OCI-LY3 (cell line): Measurements from ENCODE around the gene SFXN3.

ENCODE experiments used
- H2AFZ ChIP-seq: fragments of 200-600, 300-600 bp; shearing (Covaris generic); 2 replicates; pipeline ENCODE4 v1.6.0; 2014; ENCODE audit warnings: antibody characterized with exemption, low read depth, low read length
- H3K27ac ChIP-seq: fragments of 200-600, 300-600 bp; sonication (generic); 2 replicates; pipeline ENCODE4 v1.5.1; 2014; ENCODE audit warnings: mild to moderate bottlenecking, low read length, moderate library complexity, mixed read lengths
- H3K27me3 ChIP-seq: fragments of 200-600, 300-600 bp; sonication (generic); 2 replicates; pipeline ENCODE4 v1.6.1; 2014; ENCODE audit warnings: low read depth, low read length, mixed read lengths
- H3K36me3 ChIP-seq: fragments of 200-600, 300-600 bp; sonication (generic); replicated peaks from 2 replicates; pipeline ENCODE3; 2014; ENCODE audit warnings: low read depth, low read length, mixed read lengths
- H3K4me1 ChIP-seq: fragments of 300-600, 200-600 bp; sonication (generic); 2 replicates; pipeline ENCODE4 v1.6.1; 2014; ENCODE audit warnings: low read length, mixed read lengths
- H3K4me2 ChIP-seq: fragments of 200-600, 300-600 bp; sonication (generic); 2 replicates; pipeline ENCODE4 v1.6.1; 2014; ENCODE audit warnings: low read length, mixed read lengths
- H3K4me3 ChIP-seq: fragments of 300-600, 200-600 bp; sonication (generic); 2 replicates; pipeline ENCODE4 v1.5.1; 2014; ENCODE audit warnings: antibody characterized with exemption, mild to moderate bottlenecking, low read length, moderate library complexity
- H3K79me2 ChIP-seq: fragments of 300-600, 200-600 bp; shearing (Covaris generic); 2 replicates; pipeline ENCODE4 v1.6.1; 2014; ENCODE audit warnings: mild to moderate bottlenecking, low read length, mixed read lengths
- H3K9ac ChIP-seq: fragments of 300-600, 200-600 bp; shearing (Covaris generic); 2 replicates; pipeline ENCODE4 v1.6.0; 2014; ENCODE audit warnings: mild to moderate bottlenecking, low read length, moderate library complexity
- H3K9me3 ChIP-seq: fragments of 200-600, 300-600 bp; shearing (Covaris generic); 2 replicates; pipeline ENCODE4 v1.6.1; 2014; ENCODE audit warnings: low read length, mixed read lengths; ENCODE audit not compliant: insufficient read depth
- H4K20me1 ChIP-seq: fragments of 200-600, 300-600 bp; sonication (generic); 2 replicates; pipeline ENCODE4 v1.6.1; 2016; ENCODE audit warnings: low read length, mixed read lengths; ENCODE audit not compliant: insufficient read depth
- CTCF ChIP-seq: fragments of 200-600, 300-600 bp; sonication (generic); IDR thresholded peaks from 2 replicates; pipeline ENCODE4 v1.5.1; 2014; ENCODE audit warnings: antibody characterized with exemption, low read length, low read depth
- EZH2phosphoT487 ChIP-seq: fragments of 200-600 bp; shearing (Covaris generic); IDR thresholded peaks from 2 replicates; pipeline ENCODE4 v1.6.1; 2018; ENCODE audit warnings: antibody characterized with exemption, mixed run types, low read depth

Gene SFXN3

GRCh38 chr10:101087965-101088364 lies 56.9 kb downstream of the SFXN3 start:
- H3K27me3 ChIP-seq = peaks cover 14% of the 10 kb centered on the region
- no peak overlapping the region for H3K27ac ChIP-seq
- H3K4me3 ChIP-seq = no peak overlapping the region
- H3K9ac ChIP-seq = no peak overlapping the region
- no peak overlapping the region for H2AFZ ChIP-seq
- H3K4me2 ChIP-seq = no peak overlapping the region
- H3K4me1 ChIP-seq = no peaks in the 10 kb centered on the region
- TF ChIP-seq EZH2phosphoT487 (no peak), CTCF (no peak)
- no peaks in the 10 kb centered on the region for H3K36me3 ChIP-seq
- no peaks in the 10 kb centered on the region for H3K79me2 ChIP-seq
- no peaks in the 10 kb centered on the region for H4K20me1 ChIP-seq
- H3K9me3 ChIP-seq = no peaks in the 10 kb centered on the region

- no peaks in the 10 kb centered on the region for H3K79me2 ChIP-seq
- TF ChIP-seq EZH2phosphoT487 (no peak), CTCF (no peak)
- no peaks in the 10 kb centered on the region for H3K36me3 ChIP-seq
- H3K4me2 ChIP-seq = no peak overlapping the region
- H3K4me3 ChIP-seq = no peak overlapping the region
- no peak overlapping the region for H3K9ac ChIP-seq
- no peaks in the 10 kb centered on the region for H3K9me3 ChIP-seq
- H4K20me1 ChIP-seq = no peaks in the 10 kb centered on the region
- H3K27ac ChIP-seq = no peak overlapping the region
- no peak overlapping the region for H2AFZ ChIP-seq
- peaks cover 17% of the 10 kb centered on the region for H3K27me3 ChIP-seq
- H3K4me1 ChIP-seq = no peaks in the 10 kb centered on the region
These were observed 58.7 kb downstream of the SFXN3 start for GRCh38 chr10:101089520-101090299.

GRCh38 chr10:101090597-101090996 lies 59.6 kb downstream of the SFXN3 start:
- Histone ChIP-seq H3K27me3 (peaks cover 15% of the 10 kb centered on the region), H2AFZ (no peak overlapping the region), H3K27ac (no peak overlapping the region), H3K36me3 (no peaks in the 10 kb centered on the region), H3K4me1 (peaks cover 2% of the 10 kb centered on the region; the same call in 1 of the 2 replicates), H4K20me1 (no peaks in the 10 kb centered on the region), H3K9ac (no peak overlapping the region), H3K4me2 (no peak overlapping the region), H3K79me2 (no peaks in the 10 kb centered on the region), H3K4me3 (no peak overlapping the region), H3K9me3 (no peaks in the 10 kb centered on the region)
- no peak for TF ChIP-seq EZH2phosphoT487
- no peak for TF ChIP-seq CTCF
